ENCODE measurements around the gene CNTNAP3.
"Not testable (repeated sequence)": the region's sequence is repeated elsewhere in the genome, so short reads cannot be mapped to it uniquely, and the experiment has no call there.

The CNTNAP3 gene

GRCh38 chr9:39030204-39031019 is 257.6 kb downstream of the CNTNAP3 start:
- ATAC-seq = not testable (repeated sequence)

GRCh38 chr9:39028855-39029254 is 259.1 kb downstream of the CNTNAP3 start:
- not testable (repeated sequence) for ATAC-seq, H3K27ac Mint-ChIP-seq, H3K9me3 Mint-ChIP-seq, H3K4me1 Mint-ChIP-seq, H3K4me3 Mint-ChIP-seq, H3K27me3 Mint-ChIP-seq, H3K36me3 Mint-ChIP-seq

More at GRCh38 chr9:39030204-39031019, 257.6 kb downstream of the CNTNAP3 start:
- H3K27ac Mint-ChIP-seq, H3K36me3 Mint-ChIP-seq, H3K27me3 Mint-ChIP-seq, H3K4me1 Mint-ChIP-seq, H3K9me3 Mint-ChIP-seq, H3K4me3 Mint-ChIP-seq: not testable (repeated sequence)

GRCh38 chr9:39028168-39028567 is 259.8 kb downstream of the CNTNAP3 start:
- H3K27me3 Mint-ChIP-seq, H3K27ac Mint-ChIP-seq, H3K4me1 Mint-ChIP-seq, ATAC-seq, H3K4me3 Mint-ChIP-seq, H3K36me3 Mint-ChIP-seq, H3K9me3 Mint-ChIP-seq: not testable (repeated sequence)

- H3K4me1 Mint-ChIP-seq, H3K4me3 Mint-ChIP-seq, H3K9me3 Mint-ChIP-seq, ATAC-seq, H3K27ac Mint-ChIP-seq, H3K36me3 Mint-ChIP-seq, H3K27me3 Mint-ChIP-seq: not testable (repeated sequence)
Measured at GRCh38 chr9:39025911-39026588, 261.9 kb downstream of the CNTNAP3 start.

All from stimulated activated memory B cell treated with anti-CD40 and anti-IgM and Interleukin-4, amounts not matched to agents 10 μg/mL and 1 μg/mL and 100 μg/mL, for 72 hours (primary cell).